Activated naive CD8-positive, alpha-beta T cell treated with anti-CD3 and anti-CD28 coated beads, Interleukin-2, amount 50 U/mL, for 24 hours (primary cell): ENCODE data around the gene GAS7.

Experiments
- ATAC-seq: fragments of 150-1000 bp; cut with Tn5 transposase; one replicate; pipeline ENCODE4 v1.10.0; 2021
- DNase-seq: peaks from one replicate; pipeline ENCODE4 v3.0.0; 2021
- H3K27ac Mint-ChIP-seq: one replicate; pipeline ENCODE4 v1.8.0; 2021; ENCODE audit warnings: mild to moderate bottlenecking, mixed read lengths
- H3K27me3 Mint-ChIP-seq: one replicate; pipeline ENCODE4 v1.8.0; 2021; ENCODE audit warnings: mixed read lengths
- H3K36me3 Mint-ChIP-seq: one replicate; pipeline ENCODE4 v1.8.0; 2021; ENCODE audit warnings: low read depth, mixed read lengths
- H3K4me1 Mint-ChIP-seq: one replicate; pipeline ENCODE4 v1.8.0; 2021; ENCODE audit warnings: mixed read lengths
- H3K4me3 Mint-ChIP-seq: one replicate; pipeline ENCODE4 v1.8.0; 2021; ENCODE audit warnings: mild to moderate bottlenecking, moderate library complexity, mixed read lengths
- H3K9me3 Mint-ChIP-seq: one replicate; pipeline ENCODE4 v1.8.0; 2021; ENCODE audit warnings: mixed read lengths

The GAS7 gene

GRCh38 chr17:10198509-10199249 is at the start of gene GAS7:
GAS7 (minus strand) TSS chr17:10198606.
- Mint-ChIP-seq H3K36me3 (peaks cover 7% of the 10 kb centered on the region), H3K4me1 (peaks cover 8% of the 10 kb centered on the region), H3K27ac (peak within 1 kb of the TSS; percentile 16), H3K27me3 (peaks cover 30% of the 10 kb centered on the region), H3K4me3 (peak within 1 kb of the TSS; percentile 62), H3K9me3 (peaks cover 15% of the 10 kb centered on the region)
- peak; percentile 55 for ATAC-seq
- DNase-seq, result peak; percentile 46

DNA sequence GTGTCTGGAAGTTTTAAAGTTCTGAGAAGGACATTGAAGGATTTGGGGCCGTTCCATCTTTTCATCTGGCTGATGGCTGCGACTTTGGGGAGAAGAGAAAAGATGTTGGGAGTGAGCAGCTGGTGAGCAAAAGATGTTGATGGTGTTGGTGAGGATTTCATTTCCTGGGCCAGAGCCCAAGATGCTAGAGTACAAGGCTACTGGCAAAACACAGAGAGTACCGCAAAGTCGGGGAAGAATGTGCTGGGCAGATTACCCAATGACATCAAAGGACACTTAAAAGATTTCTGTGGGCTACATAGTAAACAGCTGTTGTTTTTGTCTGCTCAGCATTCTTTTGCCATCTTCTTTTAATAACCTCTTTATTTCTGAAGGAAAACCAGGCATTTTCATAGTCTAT is 49.4 kb upstream of the GAS7 start:
- no peaks in the 10 kb centered on the region for H3K9me3 Mint-ChIP-seq
- no peak for DNase-seq
- no peaks in the 10 kb centered on the region for H3K36me3 Mint-ChIP-seq

GRCh38 chr17:10243883-10244844 is 45.8 kb upstream of the GAS7 start:
- H3K4me3 Mint-ChIP-seq, result no peak overlapping the region
- H3K27ac Mint-ChIP-seq, result no peak overlapping the region
- H3K4me1 Mint-ChIP-seq, result no peaks in the 10 kb centered on the region
- DNase-seq (no peak), ATAC-seq (no peak)
- no peaks in the 10 kb centered on the region for H3K36me3 Mint-ChIP-seq
- H3K9me3 Mint-ChIP-seq, result peaks cover 4% of the 10 kb centered on the region
- peaks cover 6% of the 10 kb centered on the region for H3K27me3 Mint-ChIP-seq

More for the DNA sequence above, 49.4 kb upstream of the GAS7 start:
- peaks cover 12% of the 10 kb centered on the region for H3K4me1 Mint-ChIP-seq
- peaks cover 2% of the 10 kb centered on the region for H3K27me3 Mint-ChIP-seq
- ATAC-seq, result no peak
- H3K4me3 Mint-ChIP-seq, result no peak overlapping the region
- no peak overlapping the region for H3K27ac Mint-ChIP-seq

- H3K27ac Mint-ChIP-seq, result no peak overlapping the region
- DNase-seq, result no peak
- H3K9me3 Mint-ChIP-seq, result peaks cover 4% of the 10 kb centered on the region
- H3K27me3 Mint-ChIP-seq, result peaks cover 7% of the 10 kb centered on the region
- no peak for ATAC-seq
- H3K4me3 Mint-ChIP-seq, result no peak overlapping the region
- no peaks in the 10 kb centered on the region for H3K4me1 Mint-ChIP-seq
- no peaks in the 10 kb centered on the region for H3K36me3 Mint-ChIP-seq
Observed at GRCh38 chr17:10241781-10242180, 43.4 kb upstream of the GAS7 start.

DNA sequence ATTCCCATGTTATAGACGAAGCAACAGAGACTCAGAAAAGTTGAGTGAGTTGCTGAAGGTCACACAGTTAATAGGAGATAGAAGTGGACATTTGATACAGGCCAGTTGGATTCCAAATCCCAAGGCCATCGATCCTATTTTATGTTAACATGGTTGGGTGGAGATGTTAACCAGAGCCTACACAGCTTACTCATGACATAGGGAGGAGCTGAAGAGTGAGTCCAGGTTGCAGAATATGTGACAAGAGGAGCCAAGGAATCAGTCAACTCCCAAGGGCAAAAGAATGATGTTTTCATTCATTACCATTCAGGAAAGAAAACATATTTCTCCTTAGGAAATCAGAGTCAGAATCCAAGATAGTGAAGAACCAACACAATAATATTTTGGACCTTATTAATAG is 40.3 kb upstream of the GAS7 start:
- Mint-ChIP-seq H3K9me3 (peaks cover 4% of the 10 kb centered on the region), H3K4me3 (no peak overlapping the region), H3K36me3 (no peaks in the 10 kb centered on the region), H3K27ac (no peak overlapping the region), H3K4me1 (no peaks in the 10 kb centered on the region), H3K27me3 (peaks cover 7% of the 10 kb centered on the region)
- DNase-seq (no peak), ATAC-seq (no peak)

GRCh38 chr17:10234033-10234432 is 35.6 kb upstream of the GAS7 start:
- peaks cover 4% of the 10 kb centered on the region for H3K9me3 Mint-ChIP-seq
- H3K36me3 Mint-ChIP-seq, result no peaks in the 10 kb centered on the region
- H3K4me3 Mint-ChIP-seq, result no peak overlapping the region
- H3K4me1 Mint-ChIP-seq, result no peaks in the 10 kb centered on the region
- DNase-seq (no peak), ATAC-seq (no peak)
- H3K27ac Mint-ChIP-seq, result peak overlapping the region; percentile 5
- H3K27me3 Mint-ChIP-seq, result peaks cover 2% of the 10 kb centered on the region

- Mint-ChIP-seq H3K36me3 (no peaks in the 10 kb centered on the region), H3K4me1 (no peaks in the 10 kb centered on the region)
Observed at GRCh38 chr17:10233161-10233560, 34.8 kb upstream of the GAS7 start.

DNA sequence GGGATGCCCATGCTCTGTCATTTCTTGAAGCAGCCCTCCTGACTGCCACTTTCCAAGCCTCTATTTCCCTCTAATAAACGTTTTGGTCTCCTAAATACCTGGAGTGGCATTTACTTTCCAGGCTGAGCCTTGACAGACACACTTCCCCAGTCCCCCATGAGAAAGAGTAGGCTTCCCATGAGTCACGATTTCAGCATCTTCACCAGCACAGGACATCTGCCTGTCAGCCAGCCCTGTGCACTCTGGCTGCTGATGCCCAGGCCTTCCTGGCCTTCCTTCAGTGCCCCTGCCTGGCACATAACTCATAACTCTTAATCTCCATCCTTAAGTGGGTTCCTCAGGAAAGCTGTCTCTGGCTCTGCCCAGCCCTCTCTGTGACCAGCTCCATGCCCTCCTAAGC is 30.8 kb upstream of the GAS7 start:
- Mint-ChIP-seq H3K9me3 (peaks cover 4% of the 10 kb centered on the region), H3K4me1 (no peaks in the 10 kb centered on the region), H3K27me3 (no peaks in the 10 kb centered on the region), H3K27ac (no peak overlapping the region), H3K4me3 (no peak overlapping the region), H3K36me3 (no peaks in the 10 kb centered on the region)
- DNase-seq (no peak), ATAC-seq (no peak)

More at GRCh38 chr17:10233161-10233560, 34.8 kb upstream of the GAS7 start:
- ATAC-seq, result no peak
- Mint-ChIP-seq H3K27me3 (peaks cover 2% of the 10 kb centered on the region), H3K9me3 (peaks cover 4% of the 10 kb centered on the region), H3K4me3 (no peak overlapping the region), H3K27ac (no peak overlapping the region)
- no peak for DNase-seq

DNA sequence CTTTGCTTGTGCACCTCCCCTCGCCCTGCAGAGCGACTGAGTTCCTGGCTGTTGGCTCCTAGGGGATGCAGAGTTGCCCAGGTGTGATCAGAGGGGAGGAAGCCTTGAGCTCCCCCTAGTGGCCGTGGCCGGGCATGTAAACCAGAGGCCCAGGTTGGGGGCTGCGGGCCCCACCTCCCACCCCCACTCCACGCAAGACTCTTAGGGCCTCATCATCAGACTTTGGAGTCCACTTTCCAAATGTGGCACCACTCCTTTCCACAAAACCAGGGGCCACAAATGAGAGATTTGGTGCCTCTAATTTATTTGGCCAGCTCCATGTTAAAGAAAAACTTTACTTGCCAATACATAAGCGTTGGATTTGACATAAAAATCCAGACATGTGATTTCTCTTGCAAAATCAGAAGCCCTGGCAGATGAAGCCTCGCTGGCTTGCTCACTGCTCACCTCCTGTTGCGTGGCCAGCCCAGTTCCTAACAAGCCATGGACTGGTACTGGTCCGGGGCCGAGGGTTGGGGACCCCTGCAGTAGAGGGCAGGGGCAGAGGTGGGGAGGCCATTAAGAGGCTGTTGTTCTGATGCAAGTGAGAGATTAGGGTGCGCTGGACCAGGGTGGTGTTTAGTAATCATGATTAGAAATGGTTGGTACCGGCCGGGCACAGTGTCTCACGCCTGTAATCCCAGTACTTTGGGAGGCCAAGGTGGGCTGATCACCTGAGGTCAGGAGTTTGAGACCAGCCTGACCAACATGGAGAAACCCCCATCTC is 28.7 kb upstream of the GAS7 start:
- Mint-ChIP-seq H3K4me1 (no peaks in the 10 kb centered on the region), H3K9me3 (peaks cover 12% of the 10 kb centered on the region), H3K27ac (no peak overlapping the region), H3K27me3 (no peaks in the 10 kb centered on the region), H3K4me3 (no peak overlapping the region), H3K36me3 (no peaks in the 10 kb centered on the region)
- DNase-seq (peak; percentile 71), ATAC-seq (peak; percentile 54)

DNA sequence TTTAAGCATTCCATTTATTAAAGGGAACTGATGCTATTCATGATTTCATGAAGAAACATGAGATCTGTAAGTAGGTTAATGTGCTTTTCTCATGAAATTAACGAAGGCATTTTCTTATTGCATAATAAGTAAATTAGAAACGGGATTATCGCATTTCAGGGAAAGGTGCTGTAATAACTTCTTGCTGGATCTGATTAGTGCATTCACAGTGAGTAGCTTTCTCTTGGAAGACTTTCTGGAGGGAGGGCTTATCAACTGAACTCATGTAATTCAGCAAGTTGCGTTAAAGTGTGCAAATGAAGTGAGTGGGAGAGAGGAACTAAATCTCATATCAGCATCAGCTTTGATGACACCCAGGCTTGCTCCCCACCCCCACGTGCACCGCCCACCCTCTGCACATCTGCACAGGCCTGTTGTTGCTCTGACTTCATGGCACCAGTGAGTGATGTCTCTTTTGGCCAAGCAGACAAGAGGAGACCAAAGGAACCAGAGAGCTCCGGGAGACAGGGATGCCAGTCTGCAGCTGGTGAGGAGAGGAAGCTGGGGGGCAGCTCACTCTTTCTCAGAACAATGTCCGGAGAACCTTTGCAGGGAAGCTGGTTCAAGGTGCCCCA is 26.3 kb upstream of the GAS7 start:
- no peak for ATAC-seq
- H3K4me1 Mint-ChIP-seq, result no peaks in the 10 kb centered on the region
- no peaks in the 10 kb centered on the region for H3K36me3 Mint-ChIP-seq
- DNase-seq, result no peak
- H3K4me3 Mint-ChIP-seq, result no peak overlapping the region
- H3K9me3 Mint-ChIP-seq, result peaks cover 16% of the 10 kb centered on the region
- no peaks in the 10 kb centered on the region for H3K27me3 Mint-ChIP-seq
- H3K27ac Mint-ChIP-seq, result no peak overlapping the region

DNA sequence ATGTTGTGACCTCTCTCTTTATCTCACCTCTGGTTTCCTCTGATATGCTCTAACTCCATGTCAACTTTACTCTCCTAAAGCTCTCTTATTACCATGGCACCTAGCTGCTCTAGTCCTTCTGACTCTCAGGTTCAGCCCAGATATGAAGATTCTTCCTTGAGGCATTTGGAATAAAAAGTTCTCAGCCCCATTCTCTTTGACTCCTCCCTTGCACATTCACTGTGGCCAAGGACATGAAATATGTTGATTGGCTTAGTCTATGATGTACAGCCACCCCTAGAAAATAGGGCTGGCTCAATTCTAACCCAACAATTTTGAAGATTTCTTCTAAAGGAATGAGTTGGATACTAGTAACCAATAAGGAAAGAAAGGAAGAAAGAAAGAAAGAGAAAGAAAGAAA is 20.8 kb upstream of the GAS7 start:
- peaks cover 2% of the 10 kb centered on the region for H3K27me3 Mint-ChIP-seq
- H3K9me3 Mint-ChIP-seq, result peaks cover 16% of the 10 kb centered on the region
- no peak overlapping the region for H3K4me3 Mint-ChIP-seq
- H3K4me1 Mint-ChIP-seq, result no peaks in the 10 kb centered on the region
- DNase-seq, result no peak
- ATAC-seq, result no peak
- no peak overlapping the region for H3K27ac Mint-ChIP-seq
- H3K36me3 Mint-ChIP-seq, result no peaks in the 10 kb centered on the region

- Mint-ChIP-seq H3K4me1 (no peaks in the 10 kb centered on the region), H3K27me3 (peaks cover 2% of the 10 kb centered on the region), H3K36me3 (no peaks in the 10 kb centered on the region), H3K27ac (no peak overlapping the region), H3K9me3 (peaks cover 13% of the 10 kb centered on the region), H3K4me3 (no peak overlapping the region)
- ATAC-seq, result no peak
- no peak for DNase-seq
Observed at GRCh38 chr17:10217916-10218315, 19.5 kb upstream of the GAS7 start.

DNA sequence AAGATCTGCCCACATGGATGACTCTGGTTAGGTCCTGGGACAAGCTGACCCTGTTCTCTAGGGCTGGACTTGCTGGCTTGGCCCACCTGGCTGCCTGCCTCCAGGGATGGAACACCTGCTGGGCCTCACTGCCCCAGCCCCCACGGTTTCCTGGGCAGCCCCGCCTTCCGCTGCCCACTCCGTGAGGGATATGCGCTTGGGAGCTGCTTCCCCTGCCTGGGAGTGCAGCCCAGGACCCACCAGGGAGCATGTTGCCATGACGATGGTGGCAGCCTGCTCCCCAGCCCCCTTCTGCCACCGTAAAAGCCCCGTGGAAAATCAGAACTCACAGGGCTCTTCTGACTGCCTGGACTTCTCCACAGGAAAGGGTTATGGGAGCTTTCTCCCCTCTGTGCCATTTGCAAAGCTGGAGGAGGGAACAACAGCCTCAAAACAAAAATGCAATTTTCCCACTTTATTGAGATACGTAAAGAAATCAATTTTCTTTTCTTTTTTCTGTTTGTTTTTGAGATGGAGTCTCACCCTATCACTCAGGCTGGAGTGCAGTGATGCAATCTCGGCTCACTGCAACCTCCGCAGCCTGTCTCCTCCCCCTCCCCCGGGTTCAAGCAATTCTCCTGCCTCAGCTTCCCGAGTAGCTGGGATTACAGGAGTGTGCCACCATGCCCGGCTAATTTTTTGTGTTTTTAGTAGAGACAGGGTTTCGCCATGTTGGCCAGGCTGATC is 18.0 kb upstream of the GAS7 start:
- H3K9me3 Mint-ChIP-seq, result peaks cover 6% of the 10 kb centered on the region
- H3K36me3 Mint-ChIP-seq, result no peaks in the 10 kb centered on the region
- H3K27ac Mint-ChIP-seq, result no peak overlapping the region
- ATAC-seq (no peak), DNase-seq (no peak)
- H3K27me3 Mint-ChIP-seq, result peaks cover 2% of the 10 kb centered on the region
- H3K4me1 Mint-ChIP-seq, result no peaks in the 10 kb centered on the region
- no peak overlapping the region for H3K4me3 Mint-ChIP-seq
